IMR-90 (cell line): ENCODE results near the gene ELOB. TPM values are rescaled to one million over a fixed set of nuclear protein-coding genes. Genes with fewer than 3 reads are reported as not detected.

Experiments used
- ATAC-seq: fragments of 200-7000 bp; cut with Tn5 transposase; 2 replicates; pipeline ENCODE4 v1.9.1; 2020; ENCODE audit warnings: low read depth, mild to moderate bottlenecking, moderate library complexity
- BruUV-seq: library from RNA; stranded (reverse); fragments of 400-500 nt; replicated peaks from 2 replicates; lab custom pipeline; 2021; lab: Mats Ljungman, UMichigan
- CTCF ChIA-PET: fragments of 300-600 bp; formaldehyde crosslinking; extraction: SDS; loops from one replicate; lab custom pipeline; 2021; ENCODE audit warnings: antibody characterized with exemption; lab: Yijun Ruan, JAX
- POLR2A ChIA-PET: fragments of 300-600 bp; sonication (Branson Sonifier 250); formaldehyde crosslinking; loops from one replicate; lab custom pipeline; 2022; ENCODE audit warnings: antibody characterized with exemption; ENCODE audit not compliant: unreplicated experiment; lab: Charles Lee
- DNase-seq: peaks from one replicate; pipeline ENCODE4 v3.0.0; 2013
- H2AFZ ChIP-seq: replicated peaks from 2 replicates; pipeline ENCODE3; 2013; ENCODE audit warnings: low read length, mild to moderate bottlenecking; ENCODE audit not compliant: poor library complexity
- H2AK5ac ChIP-seq: 2 replicates; pipeline ENCODE4 v1.6.1; 2013; ENCODE audit warnings: low read depth, low read length, inconsistent platforms
- H2AK9ac ChIP-seq: replicated peaks from 2 replicates; pipeline ENCODE3; 2013; ENCODE audit warnings: mild to moderate bottlenecking, low read depth, low read length, moderate library complexity; ENCODE audit not compliant: poor library complexity
- H2BK120ac ChIP-seq: 2 replicates; pipeline ENCODE4 v1.6.1; 2013; ENCODE audit warnings: low read depth, low read length, inconsistent platforms
- H2BK15ac ChIP-seq: 3 replicates; pipeline ENCODE4 v1.6.1; 2013; ENCODE audit warnings: low read depth, low read length, inconsistent platforms
- H2BK20ac ChIP-seq: 2 replicates; pipeline ENCODE4 v1.6.1; 2013; ENCODE audit warnings: low read depth, mild to moderate bottlenecking, inconsistent platforms, low read length, moderate library complexity
- H2BK5ac ChIP-seq: 2 replicates; pipeline ENCODE4 v1.6.1; 2013; ENCODE audit warnings: mild to moderate bottlenecking, low read depth, low read length, inconsistent platforms; ENCODE audit not compliant: poor library complexity, severe bottlenecking
- H3K14ac ChIP-seq: replicated peaks from 2 replicates; pipeline ENCODE4 v1.6.1; 2013; ENCODE audit warnings: low read depth, low read length, inconsistent platforms
- H3K18ac ChIP-seq: 2 replicates; pipeline ENCODE4 v1.6.1; 2013; ENCODE audit warnings: low read depth, low read length, control low read depth
- H3K23ac ChIP-seq: 2 replicates; pipeline ENCODE4 v1.6.1; 2013; ENCODE audit warnings: low read depth, low read length, inconsistent platforms
- H3K27ac ChIP-seq: 2 replicates; pipeline ENCODE4 v1.5.1; 2013; ENCODE audit warnings: mild to moderate bottlenecking, control low read depth, low read length; ENCODE audit not compliant: insufficient read depth
- H3K27me3 ChIP-seq: 2 replicates; pipeline ENCODE4 v1.6.1; 2013; ENCODE audit warnings: low read length; ENCODE audit not compliant: control insufficient read depth, insufficient read depth
- H3K36me3 ChIP-seq: 2 replicates; pipeline ENCODE4 v1.6.1; 2013; ENCODE audit warnings: low read length, mixed read lengths; ENCODE audit not compliant: control insufficient read depth, insufficient read depth
- H3K4ac ChIP-seq: 2 replicates; pipeline ENCODE4 v1.6.1; 2013; ENCODE audit warnings: low read depth, low read length, inconsistent platforms
- H3K4me1 ChIP-seq: 2 replicates; pipeline ENCODE4 v1.6.1; 2013; ENCODE audit warnings: low read length, mixed read lengths; ENCODE audit not compliant: control insufficient read depth, insufficient read depth
- H3K4me2 ChIP-seq: 2 replicates; pipeline ENCODE4 v1.6.1; 2013; ENCODE audit warnings: low read depth, mild to moderate bottlenecking, control low read depth, low read length, moderate library complexity
- H3K4me3 ChIP-seq: 2 replicates; pipeline ENCODE4 v1.5.1; 2013; ENCODE audit warnings: low read depth, mild to moderate bottlenecking, control low read depth, low read length, moderate library complexity; ENCODE audit not compliant: insufficient read depth
- H3K56ac ChIP-seq: 2 replicates; pipeline ENCODE4 v1.6.1; 2013; ENCODE audit warnings: low read length, inconsistent platforms; ENCODE audit not compliant: insufficient read depth; ENCODE audit errors: extremely low read depth
- H3K79me1 ChIP-seq, 2 experiments: 2 replicates each; pipeline ENCODE4 v1.6.1; 2013; ENCODE audit warnings: low read length in 2 of 2, inconsistent platforms in 1 of 2, low read depth in 1 of 2
- H3K9ac ChIP-seq: 2 replicates; pipeline ENCODE4 v1.6.1; 2013; ENCODE audit warnings: low read depth, low read length, control low read depth
- H3K9me1 ChIP-seq: 2 replicates; pipeline ENCODE4 v1.6.1; 2013; ENCODE audit warnings: low read length, inconsistent platforms; ENCODE audit not compliant: insufficient read depth
- H3K9me3 ChIP-seq: 2 replicates; pipeline ENCODE4 v1.6.1; 2013; ENCODE audit warnings: low read length; ENCODE audit not compliant: control insufficient read depth, insufficient read depth
- H4K20me1 ChIP-seq: 2 replicates; pipeline ENCODE4 v1.6.1; 2013; ENCODE audit warnings: low read length, inconsistent platforms; ENCODE audit not compliant: insufficient read depth
- H4K5ac ChIP-seq: 2 replicates; pipeline ENCODE4 v1.6.1; 2013; ENCODE audit warnings: mild to moderate bottlenecking, low read depth, low read length, control low read depth
- H4K8ac ChIP-seq, 2 experiments: 2 replicates each; pipeline ENCODE4 v1.6.1; 2013; ENCODE audit warnings: low read depth in 2 of 2, low read length in 2 of 2, control low read depth in 1 of 2, inconsistent platforms in 1 of 2
- H4K91ac ChIP-seq: 2 replicates; pipeline ENCODE4 v1.6.1; 2013; ENCODE audit warnings: low read depth, low read length, inconsistent platforms; ENCODE audit not compliant: insufficient read depth
- CTCF ChIP-seq: conservative IDR thresholded peaks from 2 replicates; pipeline ENCODE4 v1.5.1; 2012; ENCODE audit warnings: mild to moderate bottlenecking, low read depth, low read length, improper control_type of control experiment
- ELK1 ChIP-seq: fragments of 150-350 bp; IDR thresholded peaks from 2 replicates; pipeline ENCODE4 v1.6.1; 2016; ENCODE audit warnings: low read depth, mild to moderate bottlenecking, low read length, moderate library complexity, borderline replicate concordance
- MAZ ChIP-seq: IDR thresholded peaks from 2 replicates; pipeline ENCODE4 v1.6.1; 2012; ENCODE audit warnings: low read depth, mild to moderate bottlenecking, low read length, improper control_type of control experiment, moderate library complexity, borderline replicate concordance
- WGBS, 2 experiments: methylation state at CpG; one replicate each; pipeline versions ENCODE4 v1.1.5 to v1.1.7; 2013; ENCODE audit warnings: missing lambda C conversion rate in 2 of 2; ENCODE audit not compliant: insufficient read length in 1 of 2; ENCODE audit errors: extremely low coverage in 2 of 2; 5-methylcytosine and 5-hydroxymethylcytosine counted together
- dilution Hi-C: fragments of 300-500 bp; cut with HindIII; formaldehyde crosslinking; loops from one replicate; pipeline ENCODE4 v1.14.3; 2018; ENCODE audit warnings: low sequenced_read_pairs; ENCODE audit not compliant: unreplicated experiment
- in situ Hi-C: fragments of 300-500 bp; cut with MboI; formaldehyde crosslinking; loops from 3 replicates; pipeline ENCODE4 v1.14.3; 2019; ENCODE audit warnings: low sequenced_read_pairs, inconsistent platforms, mixed read lengths
- intact Hi-C: fragments of 100-400 bp; cut with micrococcal nuclease; formaldehyde crosslinking; loops from 2 replicates; pipeline ENCODE4 v1.10.0; 2022
- polyA plus RNA-seq, 3 experiments: library from polyadenylated mRNA; depleted of rRNA; stranded (reverse); fragments of >200 nt; gene quantifications; 2 replicates each; pipeline ENCODE4 v1.2.3, GENCODE V29; 2012; ENCODE audit warnings: low replicate concordance in 1 of 3
- total RNA-seq: library from RNA; depleted of rRNA; stranded (reverse); fragments of >200 nt; gene quantifications from 2 replicates; pipeline ENCODE4 v1.2.3, GENCODE V29; 2012

Gene ELOB
- total and polyA plus RNA-seq, 2 of the 4 experiments (the other 2 are of a cell fraction), result 442 to 5,859 TPM

GRCh38 chr16:2740476-2740875 is 36.6 kb downstream of the ELOB start:
- dilution Hi-C loops, result no loop called here
- POLR2A ChIA-PET, result interaction anchor here (1.3 kb wide), 1 partner anchor 11 kb away, joined by 4 read pairs; no protein-coding TSS in a partner anchor
- BruUV-seq, result no TSS peak
- no peak overlapping the region for H2AK5ac ChIP-seq
- no peak overlapping the region for H4K8ac ChIP-seq
- H3K56ac ChIP-seq, result no peak overlapping the region
- H3K36me3 ChIP-seq, result no peaks in the 10 kb centered on the region
- H2AK9ac ChIP-seq, result no peak overlapping the region
- no peaks in the 10 kb centered on the region for H3K4me1 ChIP-seq
- in situ Hi-C loops, result no loop called here
- no peak overlapping the region for H3K4ac ChIP-seq
- ATAC-seq (no peak), DNase-seq (no peak)
- H3K79me1 ChIP-seq, result no peaks in the 10 kb centered on the region
- no peaks in the 10 kb centered on the region for H3K9me3 ChIP-seq
- no peak overlapping the region for H3K4me3 ChIP-seq
- no peak overlapping the region for H3K4me2 ChIP-seq
- no peak overlapping the region for H2BK120ac ChIP-seq
- H3K27ac ChIP-seq, result no peak overlapping the region
- WGBS, 2 experiments, result no CpG with 5 or more reads among the region's 6 CpGs
- H3K18ac ChIP-seq, result no peak overlapping the region
- H3K27me3 ChIP-seq, result no peaks in the 10 kb centered on the region; the same call in 1 of the 2 replicates
- no peak overlapping the region for H2AFZ ChIP-seq
- H2BK5ac ChIP-seq, result no peak overlapping the region
- H3K23ac ChIP-seq, result no peak overlapping the region
- intact Hi-C loops, result no loop called here
- H3K9ac ChIP-seq, result no peak overlapping the region
- no peaks in the 10 kb centered on the region for H4K20me1 ChIP-seq
- no peak overlapping the region for H2BK15ac ChIP-seq
- TF ChIP-seq MAZ, result no peak
- no peak for TF ChIP-seq ELK1
- no peak for TF ChIP-seq CTCF
- H3K9me1 ChIP-seq, result no peaks in the 10 kb centered on the region
- H3K14ac ChIP-seq, result no peak overlapping the region
- no peak overlapping the region for H4K5ac ChIP-seq
- H4K91ac ChIP-seq, result no peak overlapping the region
- H2BK20ac ChIP-seq, result no peak overlapping the region
- CTCF ChIA-PET, result no interaction called here
